Sigmoid colon (tissue), 7 donors: Measurements from ENCODE around the gene TRIM24. TPM values are rescaled to one million over a fixed set of nuclear protein-coding genes. Genes with fewer than 3 reads are reported as not detected.
"Not testable (repeated sequence)": the region's sequence is repeated elsewhere in the genome, so short reads cannot be mapped to it uniquely, and the experiment has no call there.

Experiments
- DNase-seq: peaks from one replicate; pipeline ENCODE4 v3.0.0-alpha.2; 2019
- H3K27ac ChIP-seq, 4 donors: fragments of 200-600 bp; sonication (generic); one replicate each; pipeline ENCODE4 v1.5.1; 2016 to 2019; ENCODE audit warnings: mild to moderate bottlenecking in 1 of 4
- H3K27me3 ChIP-seq, 3 donors: fragments of 200-600 bp; sonication (generic); one replicate each; pipeline ENCODE4 v1.5.1; 2019; ENCODE audit warnings: mild to moderate bottlenecking in 1 of 3
- H3K36me3 ChIP-seq, 4 donors: fragments of 200-600 bp; sonication (generic); one replicate each; pipeline ENCODE4 v1.5.1; 2016 to 2019
- H3K4me1 ChIP-seq, 4 donors: fragments of 200-600 bp; sonication (generic); one replicate each; pipeline ENCODE4 v1.5.1; 2017 to 2019
- H3K4me3 ChIP-seq, 4 donors: fragments of 200-600 bp; sonication (generic); one replicate each; pipeline ENCODE4 v1.5.1; 2017 to 2019; ENCODE audit warnings: mild to moderate bottlenecking in 2 of 4, moderate library complexity in 1 of 4
- H3K9me3 ChIP-seq, 4 donors: fragments of 200-600 bp in 3 of 4; sonication (generic) in 3 of 4; one replicate each; pipeline versions ENCODE4 v1.5.1 to v1.6.1; 2013 to 2019
- EP300 ChIP-seq, 4 donors: sonication (generic); formaldehyde crosslinking; IDR thresholded peaks; one replicate each; pipeline ENCODE4 v1.6.1; 2017; ENCODE audit warnings: antibody characterized with exemption in 4 of 4
- POLR2A ChIP-seq, 2 donors: fragments of 450-650 bp; IDR thresholded peaks; one replicate each; pipeline ENCODE4 v1.6.1; 2016; ENCODE audit warnings: antibody characterized with exemption in 2 of 2, mild to moderate bottlenecking in 2 of 2, moderate library complexity in 2 of 2
- POLR2AphosphoS5 ChIP-seq, 4 donors: sonication (generic); formaldehyde crosslinking; IDR thresholded peaks; one replicate each; pipeline ENCODE4 v1.6.1; 2017; ENCODE audit warnings: antibody characterized with exemption in 4 of 4
- WGBS, 2 donors: extraction: QIAGEN DNeasy Blood & Tissue Kit; methylation state at CpG; one replicate each; pipeline ENCODE4 v1.1.7; 2013; 5-methylcytosine and 5-hydroxymethylcytosine counted together
- intact Hi-C: fragments of 100-400 bp; cut with DNase I; formaldehyde crosslinking; loops from one replicate; pipeline ENCODE4 v1.15.1; 2023
- polyA plus RNA-seq, 3 donors: library from polyadenylated mRNA; stranded (reverse); fragments of 200-250 nt; gene quantifications; one replicate each; pipeline ENCODE4 v1.2.3, GENCODE V29; 2013
- total RNA-seq, 4 donors: library from RNA; depleted of rRNA; stranded (reverse); fragments of >200 nt; gene quantifications; one replicate each; pipeline ENCODE4 v1.1.0, GENCODE V29; 2016
- TF ChIP-seq, protein P1 (sequence below), 4 experiments: fragments of 450-650 bp in 3 of 4; fragments of 200-600 bp in 1 of 4; IDR thresholded peaks; one replicate each; pipeline ENCODE4 v1.5.1; 2016 to 2019; ENCODE audit warnings: antibody characterized with exemption in 4 of 4, mild to moderate bottlenecking in 3 of 4, moderate library complexity in 2 of 4
- donor health status: healthy with polysubstance abuse.
- donor health status: Bipolar disorder and iron deficiency.
- donor health status: healthy.

Gene TRIM24
- total and polyA plus RNA-seq, 7 donors = 6.0 to 13.2 (median 11.4) TPM

- no peaks in the 10 kb centered on the region for H3K27me3 ChIP-seq
- H3K9me3 ChIP-seq = no peaks in the 10 kb centered on the region
- TF ChIP-seq POLR2A (IDR thresholded peaks at IDR 0.05) = no peak
- no peak for TF ChIP-seq EP300 (IDR thresholded peaks at IDR 0.05)
- TF ChIP-seq, protein P1, sequence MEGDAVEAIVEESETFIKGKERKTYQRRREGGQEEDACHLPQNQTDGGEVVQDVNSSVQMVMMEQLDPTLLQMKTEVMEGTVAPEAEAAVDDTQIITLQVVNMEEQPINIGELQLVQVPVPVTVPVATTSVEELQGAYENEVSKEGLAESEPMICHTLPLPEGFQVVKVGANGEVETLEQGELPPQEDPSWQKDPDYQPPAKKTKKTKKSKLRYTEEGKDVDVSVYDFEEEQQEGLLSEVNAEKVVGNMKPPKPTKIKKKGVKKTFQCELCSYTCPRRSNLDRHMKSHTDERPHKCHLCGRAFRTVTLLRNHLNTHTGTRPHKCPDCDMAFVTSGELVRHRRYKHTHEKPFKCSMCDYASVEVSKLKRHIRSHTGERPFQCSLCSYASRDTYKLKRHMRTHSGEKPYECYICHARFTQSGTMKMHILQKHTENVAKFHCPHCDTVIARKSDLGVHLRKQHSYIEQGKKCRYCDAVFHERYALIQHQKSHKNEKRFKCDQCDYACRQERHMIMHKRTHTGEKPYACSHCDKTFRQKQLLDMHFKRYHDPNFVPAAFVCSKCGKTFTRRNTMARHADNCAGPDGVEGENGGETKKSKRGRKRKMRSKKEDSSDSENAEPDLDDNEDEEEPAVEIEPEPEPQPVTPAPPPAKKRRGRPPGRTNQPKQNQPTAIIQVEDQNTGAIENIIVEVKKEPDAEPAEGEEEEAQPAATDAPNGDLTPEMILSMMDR (IDR thresholded peaks at IDR 0.05) = no peak
- no peak for TF ChIP-seq POLR2AphosphoS5 (IDR thresholded peaks at IDR 0.05)
- intact Hi-C loops = no loop called here
- no peaks in the 10 kb centered on the region for H3K4me1 ChIP-seq
- no peak overlapping the region for H3K4me3 ChIP-seq
- WGBS, 2 donors = 85 to 93% methylated on average over 4 of the region's 4 CpGs
- H3K36me3 ChIP-seq = no peaks in the 10 kb centered on the region
- no peak for DNase-seq
- no peak overlapping the region for H3K27ac ChIP-seq
Observed at GRCh38 chr7:138491612-138492386, 31.7 kb downstream of the TRIM24 start.

DNA sequence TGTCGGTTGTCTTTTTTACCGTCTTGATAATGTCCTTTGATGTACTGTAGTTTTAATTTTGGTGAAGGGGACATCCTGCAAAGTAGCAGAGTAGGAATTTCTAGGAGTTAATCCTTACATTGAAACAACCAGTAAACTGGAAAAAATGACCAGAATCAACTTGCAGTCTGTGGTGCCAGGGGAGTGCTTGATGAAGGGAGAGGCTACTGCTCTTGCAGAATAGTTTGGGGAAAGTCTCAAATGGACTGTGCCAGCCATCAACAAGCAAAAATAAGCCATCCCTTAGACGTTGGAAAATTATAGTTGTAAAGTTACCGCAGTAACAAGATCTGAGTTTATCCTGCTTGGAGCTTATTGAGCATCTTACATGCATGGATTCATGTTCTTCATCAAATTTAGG, 32.4 kb downstream of the TRIM24 start:
- DNase-seq = no peak
- Histone ChIP-seq H3K36me3 (no peaks in the 10 kb centered on the region), H3K9me3 (no peaks in the 10 kb centered on the region), H3K27ac (no peak overlapping the region), H3K27me3 (no peaks in the 10 kb centered on the region), H3K4me1 (no peaks in the 10 kb centered on the region), H3K4me3 (no peak overlapping the region)
- intact Hi-C loops = no loop called here
- WGBS, 2 donors = 84 to 90% methylated on average over 4 of the region's 4 CpGs
- TF ChIP-seq POLR2A (IDR thresholded peaks at IDR 0.05) (no peak), EP300 (IDR thresholded peaks at IDR 0.05) (no peak), POLR2AphosphoS5 (IDR thresholded peaks at IDR 0.05) (no peak)
- TF ChIP-seq, protein P1 (IDR thresholded peaks at IDR 0.05) = no peak

DNA sequence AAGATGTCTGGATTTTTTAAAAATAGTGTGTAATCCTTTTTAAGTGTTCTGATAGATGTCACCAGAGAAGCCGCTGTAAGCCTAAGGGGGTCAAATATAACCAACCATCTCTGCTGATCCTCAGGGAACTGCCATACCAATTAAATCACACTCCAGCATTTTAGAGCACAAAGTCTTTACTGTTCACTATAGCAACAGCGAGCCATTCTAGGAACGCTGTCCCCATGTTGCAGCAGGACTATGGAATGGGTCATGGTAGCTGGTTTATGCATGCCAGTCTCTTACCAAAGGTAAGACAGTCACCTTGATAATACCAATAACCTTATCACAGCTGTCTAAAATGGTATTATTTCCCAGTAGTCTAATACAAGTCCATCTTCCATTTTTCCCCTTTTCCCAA, 33.5 kb downstream of the TRIM24 start:
- intact Hi-C loops = no loop called here
- Histone ChIP-seq H3K9me3 (no peaks in the 10 kb centered on the region), H3K36me3 (no peaks in the 10 kb centered on the region), H3K27me3 (no peaks in the 10 kb centered on the region), H3K4me3 (no peak overlapping the region), H3K4me1 (no peaks in the 10 kb centered on the region), H3K27ac (no peak overlapping the region)
- WGBS, 2 donors = 94 to 97% methylated on average over 3 of the region's 3 CpGs
- TF ChIP-seq POLR2A (IDR thresholded peaks at IDR 0.05) (no peak), EP300 (IDR thresholded peaks at IDR 0.05) (no peak), POLR2AphosphoS5 (IDR thresholded peaks at IDR 0.05) (no peak)
- TF ChIP-seq, protein P1 (IDR thresholded peaks at IDR 0.05) = no peak
- DNase-seq = no peak

- no peak for DNase-seq
- intact Hi-C loops = no loop called here
- WGBS, 2 donors = 94 to 95% methylated on average over 1 of the region's 1 CpG
- Histone ChIP-seq H3K27me3 (no peaks in the 10 kb centered on the region), H3K27ac (no peak overlapping the region), H3K4me3 (no peak overlapping the region), H3K4me1 (no peaks in the 10 kb centered on the region), H3K36me3 (no peaks in the 10 kb centered on the region), H3K9me3 (no peaks in the 10 kb centered on the region)
- TF ChIP-seq, protein P1 (IDR thresholded peaks at IDR 0.05) = no peak
- TF ChIP-seq POLR2A (IDR thresholded peaks at IDR 0.05) = no peak
Observed at GRCh38 chr7:138495485-138495884, 35.4 kb downstream of the TRIM24 start.

GRCh38 chr7:138499340-138499739, 39.3 kb downstream of the TRIM24 start:
- intact Hi-C loops = no loop called here
- Histone ChIP-seq H3K27ac (no peak overlapping the region), H3K4me1 (peaks cover 0 to 5% (median 0%) of the 10 kb centered on the region in 4 donors), H3K9me3 (no peaks in the 10 kb centered on the region), H3K36me3 (no peaks in the 10 kb centered on the region), H3K27me3 (no peaks in the 10 kb centered on the region), H3K4me3 (no peak overlapping the region)
- DNase-seq = no peak
- 95% methylated on average over 3 of the region's 3 CpGs for WGBS, 2 donors
- TF ChIP-seq POLR2A (IDR thresholded peaks at IDR 0.05) (no peak), POLR2AphosphoS5 (IDR thresholded peaks at IDR 0.05) (no peak), EP300 (IDR thresholded peaks at IDR 0.05) (no peak)
- TF ChIP-seq, protein P1 (IDR thresholded peaks at IDR 0.05) = no peak

- H3K4me3 ChIP-seq, intact Hi-C loops, H3K27me3 ChIP-seq, DNase-seq, H3K36me3 ChIP-seq, H3K4me1 ChIP-seq, H3K9me3 ChIP-seq, H3K27ac ChIP-seq: not testable (repeated sequence)
- WGBS, 2 donors = 96 to 99% methylated on average over 2 of the region's 2 CpGs
Observed at GRCh38 chr7:138500303-138500702, 40.2 kb downstream of the TRIM24 start.
